ENCODE measurements around the gene AKAP8L.

The AKAP8L gene

GRCh38 chr19:15390814-15391213 is 28.0 kb downstream of the AKAP8L start:
- Histone ChIP-seq H3K9ac (ENCODE audit: low read length) (no peak overlapping the region), H3K36me3 (ENCODE audit: control insufficient read depth, insufficient read depth, low read length, severe bottlenecking) (peaks cover 64% of the 10 kb centered on the region), H3K9me3 (ENCODE audit: control insufficient read depth, low read length) (no peaks in the 10 kb centered on the region), H3K4me3 (ENCODE audit: low read length) (no peak overlapping the region), H3K27me3 (replicated peaks; ENCODE audit: control insufficient read depth, insufficient read depth, low read length) (no peaks in the 10 kb centered on the region), H3K4me1 (ENCODE audit: control insufficient read depth, insufficient read depth, low read length) (peaks cover 12% of the 10 kb centered on the region)
- no peak for DNase-seq (ENCODE audit: low read depth)

- Histone ChIP-seq H3K4me3 (ENCODE audit: low read length) (no peak overlapping the region), H3K36me3 (ENCODE audit: control insufficient read depth, insufficient read depth, low read length, severe bottlenecking) (peaks cover 32% of the 10 kb centered on the region), H3K9ac (ENCODE audit: low read length) (no peak overlapping the region), H3K4me1 (ENCODE audit: control insufficient read depth, insufficient read depth, low read length) (peaks cover 25% of the 10 kb centered on the region), H3K27me3 (replicated peaks; ENCODE audit: control insufficient read depth, insufficient read depth, low read length) (no peaks in the 10 kb centered on the region), H3K9me3 (ENCODE audit: control insufficient read depth, low read length) (no peaks in the 10 kb centered on the region)
- no peak for DNase-seq (ENCODE audit: low read depth)
Observed at GRCh38 chr19:15381864-15382263, 36.9 kb downstream of the AKAP8L start.

GRCh38 chr19:15381429-15381828 is 37.4 kb downstream of the AKAP8L start:
- peaks cover 29% of the 10 kb centered on the region for H3K4me1 ChIP-seq (ENCODE audit: control insufficient read depth, insufficient read depth, low read length)

GRCh38 chr19:15379999-15380647 is 38.7 kb downstream of the AKAP8L start:
- Histone ChIP-seq H3K4me3 (ENCODE audit: low read length) (peak overlapping the region; percentile 86), H3K9me3 (ENCODE audit: control insufficient read depth, low read length) (no peaks in the 10 kb centered on the region), H3K4me1 (ENCODE audit: control insufficient read depth, insufficient read depth, low read length) (peaks cover 31% of the 10 kb centered on the region), H3K27me3 (replicated peaks; ENCODE audit: control insufficient read depth, insufficient read depth, low read length) (no peaks in the 10 kb centered on the region), H3K36me3 (ENCODE audit: control insufficient read depth, insufficient read depth, low read length, severe bottlenecking) (peaks cover 25% of the 10 kb centered on the region), H3K9ac (ENCODE audit: low read length) (peak overlapping the region; percentile 89)
- peak; percentile 54 for DNase-seq (ENCODE audit: low read depth)

More at GRCh38 chr19:15381429-15381828, 37.4 kb downstream of the AKAP8L start:
- no peak overlapping the region for H3K4me3 ChIP-seq (ENCODE audit: low read length)
- no peaks in the 10 kb centered on the region for H3K9me3 ChIP-seq (ENCODE audit: control insufficient read depth, low read length)
- no peak overlapping the region for H3K9ac ChIP-seq (ENCODE audit: low read length)
- no peak for DNase-seq (ENCODE audit: low read depth)
- H3K27me3 ChIP-seq (replicated peaks; ENCODE audit: control insufficient read depth, insufficient read depth, low read length) = no peaks in the 10 kb centered on the region
- peaks cover 30% of the 10 kb centered on the region for H3K36me3 ChIP-seq (ENCODE audit: control insufficient read depth, insufficient read depth, low read length, severe bottlenecking)

GRCh38 chr19:15379083-15379998 is 39.4 kb downstream of the AKAP8L start, which contains the start of gene AKAP8:
AKAP8 (minus strand) TSS chr19:15379787; CDS start chr19:15379731, 56 bp downstream.
- Histone ChIP-seq H3K4me3 (ENCODE audit: low read length) (peak within 1 kb of the TSS; percentile 86), H3K27me3 (replicated peaks; ENCODE audit: control insufficient read depth, insufficient read depth, low read length) (no peaks in the 10 kb centered on the region), H3K36me3 (ENCODE audit: control insufficient read depth, insufficient read depth, low read length, severe bottlenecking) (peaks cover 23% of the 10 kb centered on the region), H3K9ac (ENCODE audit: low read length) (peak within 1 kb of the TSS; percentile 98), H3K4me1 (ENCODE audit: control insufficient read depth, insufficient read depth, low read length) (peaks cover 39% of the 10 kb centered on the region), H3K9me3 (ENCODE audit: control insufficient read depth, low read length) (no peaks in the 10 kb centered on the region)
- DNase-seq (ENCODE audit: low read depth) = peak; percentile 99

GRCh38 chr19:15378534-15379082 is 40.2 kb downstream of the AKAP8L start:
- peaks cover 44% of the 10 kb centered on the region for H3K4me1 ChIP-seq (ENCODE audit: control insufficient read depth, insufficient read depth, low read length)
- peak; percentile 74 for DNase-seq (ENCODE audit: low read depth)

GRCh38 chr19:15374796-15375440 is 43.9 kb downstream of the AKAP8L start:
- H3K27me3 ChIP-seq (replicated peaks; ENCODE audit: control insufficient read depth, insufficient read depth, low read length) = no peaks in the 10 kb centered on the region
- no peak overlapping the region for H3K4me3 ChIP-seq (ENCODE audit: low read length)
- peaks cover 32% of the 10 kb centered on the region for H3K4me1 ChIP-seq (ENCODE audit: control insufficient read depth, insufficient read depth, low read length)
- no peak for DNase-seq (ENCODE audit: low read depth)
- peak overlapping the region; percentile 33 for H3K9ac ChIP-seq (ENCODE audit: low read length)
- H3K36me3 ChIP-seq (ENCODE audit: control insufficient read depth, insufficient read depth, low read length, severe bottlenecking) = peaks cover 37% of the 10 kb centered on the region
- no peaks in the 10 kb centered on the region for H3K9me3 ChIP-seq (ENCODE audit: control insufficient read depth, low read length)

More at GRCh38 chr19:15378534-15379082, 40.2 kb downstream of the AKAP8L start:
- Histone ChIP-seq H3K9ac (ENCODE audit: low read length) (peak overlapping the region; percentile 98), H3K4me3 (ENCODE audit: low read length) (peak overlapping the region; percentile 86), H3K36me3 (ENCODE audit: control insufficient read depth, insufficient read depth, low read length, severe bottlenecking) (peaks cover 25% of the 10 kb centered on the region), H3K27me3 (replicated peaks; ENCODE audit: control insufficient read depth, insufficient read depth, low read length) (no peaks in the 10 kb centered on the region), H3K9me3 (ENCODE audit: control insufficient read depth, low read length) (no peaks in the 10 kb centered on the region)

- peaks cover 32% of the 10 kb centered on the region for H3K4me1 ChIP-seq (ENCODE audit: control insufficient read depth, insufficient read depth, low read length)
- H3K36me3 ChIP-seq (ENCODE audit: control insufficient read depth, insufficient read depth, low read length, severe bottlenecking) = peaks cover 44% of the 10 kb centered on the region
- no peak overlapping the region for H3K4me3 ChIP-seq (ENCODE audit: low read length)
- H3K27me3 ChIP-seq (replicated peaks; ENCODE audit: control insufficient read depth, insufficient read depth, low read length) = no peaks in the 10 kb centered on the region
- H3K9me3 ChIP-seq (ENCODE audit: control insufficient read depth, low read length) = no peaks in the 10 kb centered on the region
- peak overlapping the region; percentile 30 for H3K9ac ChIP-seq (ENCODE audit: low read length)
- no peak for DNase-seq (ENCODE audit: low read depth)
Observed at GRCh38 chr19:15374105-15374651, 44.6 kb downstream of the AKAP8L start.

- Histone ChIP-seq H3K4me3 (ENCODE audit: low read length) (no peak overlapping the region), H3K36me3 (ENCODE audit: control insufficient read depth, insufficient read depth, low read length, severe bottlenecking) (peaks cover 50% of the 10 kb centered on the region), H3K4me1 (ENCODE audit: control insufficient read depth, insufficient read depth, low read length) (peaks cover 32% of the 10 kb centered on the region), H3K27me3 (replicated peaks; ENCODE audit: control insufficient read depth, insufficient read depth, low read length) (no peaks in the 10 kb centered on the region), H3K9me3 (ENCODE audit: control insufficient read depth, low read length) (no peaks in the 10 kb centered on the region), H3K9ac (ENCODE audit: low read length) (no peak overlapping the region)
- no peak for DNase-seq (ENCODE audit: low read depth)
Observed at GRCh38 chr19:15373644-15374043, 45.1 kb downstream of the AKAP8L start.

- Histone ChIP-seq H3K9me3 (ENCODE audit: control insufficient read depth, low read length) (no peaks in the 10 kb centered on the region), H3K27me3 (replicated peaks; ENCODE audit: control insufficient read depth, insufficient read depth, low read length) (no peaks in the 10 kb centered on the region), H3K36me3 (ENCODE audit: control insufficient read depth, insufficient read depth, low read length, severe bottlenecking) (peaks cover 57% of the 10 kb centered on the region), H3K4me1 (ENCODE audit: control insufficient read depth, insufficient read depth, low read length) (peaks cover 30% of the 10 kb centered on the region), H3K9ac (ENCODE audit: low read length) (no peak overlapping the region), H3K4me3 (ENCODE audit: low read length) (no peak overlapping the region)
- DNase-seq (ENCODE audit: low read depth) = no peak
Observed at GRCh38 chr19:15372891-15373301, 45.9 kb downstream of the AKAP8L start.
